NT2/D1 (cell line): ENCODE results near the gene TTC3.

Experiments used
- SUZ12 ChIP-seq: IDR thresholded peaks from 2 replicates; pipeline ENCODE4 v1.6.1; 2011; ENCODE audit not compliant: insufficient read length, insufficient read depth; ENCODE audit errors: extremely low read depth
- YY1 ChIP-seq: IDR thresholded peaks from 2 replicates; pipeline ENCODE4 v1.6.1; 2011; ENCODE audit not compliant: insufficient read length, insufficient read depth

GRCh38 chr21:37032877-37033471 lies 40.1 kb upstream of the TTC3 start:
- TF ChIP-seq YY1 (no peak), SUZ12 (no peak)
